ENCODE results near the gene DNAJA4. TPM values are rescaled to one million over a fixed set of nuclear protein-coding genes. Genes with fewer than 3 reads are reported as not detected.
A peak's percentile ranks its signal among the peaks of the same experiment; 100 is the strongest.

DNAJA4 gene
- total RNA-seq, 2 experiments from 2014 or later = 36.3 to 39.6 TPM

DNA sequence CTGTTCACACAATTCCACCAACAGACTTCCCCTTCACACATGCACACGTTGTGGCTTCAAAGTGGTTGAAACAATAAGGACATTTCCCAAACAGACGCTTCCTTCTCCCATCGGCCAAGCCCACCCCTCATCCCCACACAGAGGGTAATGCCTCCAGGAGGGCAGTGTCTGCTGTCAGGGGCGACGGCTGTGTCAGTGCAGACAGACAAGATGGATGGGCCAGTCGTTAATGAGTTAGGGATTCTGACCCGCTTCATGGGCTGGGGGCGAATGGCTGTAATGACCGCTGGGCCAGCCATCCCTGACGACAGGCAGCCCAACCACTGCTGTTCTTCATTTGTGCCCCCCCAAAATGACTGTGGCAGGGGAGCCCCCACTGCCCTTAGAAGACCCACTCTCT, 55.2 kb downstream of the DNAJA4 start:
- no peak overlapping the region for H3K4me3 Mint-ChIP-seq
- no peaks in the 10 kb centered on the region for H3K27me3 Mint-ChIP-seq
- POLR2A ChIA-PET = no interaction called here
- H3K27ac Mint-ChIP-seq = no peak overlapping the region
- no peaks in the 10 kb centered on the region for H3K36me3 Mint-ChIP-seq
- no peaks in the 10 kb centered on the region for H3K9me3 Mint-ChIP-seq
- intact Hi-C loops (cut with micrococcal nuclease) = no loop called here
- CTCF ChIA-PET = no interaction called here
- no peak for DNase-seq
- no peaks in the 10 kb centered on the region for H3K4me1 Mint-ChIP-seq (ENCODE audit: low read depth)

DNA sequence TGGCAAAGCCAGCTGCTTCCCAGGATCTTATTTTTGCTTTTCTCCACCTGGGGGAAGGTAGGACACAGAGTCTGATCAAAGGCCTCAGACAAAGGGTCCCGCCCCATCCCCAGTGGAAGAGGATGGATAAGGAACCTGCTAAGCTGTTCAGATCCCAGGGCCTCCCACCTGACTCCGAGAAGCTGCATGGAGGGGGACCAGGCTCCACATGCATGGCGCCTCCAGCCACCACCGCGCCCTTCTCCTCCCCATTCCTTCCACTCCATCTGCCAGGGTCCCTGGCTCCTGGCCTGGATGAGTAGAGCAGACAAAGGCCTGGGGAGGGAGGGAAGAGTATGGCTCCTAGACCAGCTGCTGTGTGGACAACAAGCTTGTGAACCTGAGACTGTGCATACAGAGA, 55.8 kb downstream of the DNAJA4 start:
- ChIA-PET POLR2A (no interaction called here), CTCF (no interaction called here)
- Mint-ChIP-seq H3K4me1 (ENCODE audit: low read depth) (no peaks in the 10 kb centered on the region), H3K9me3 (no peaks in the 10 kb centered on the region), H3K36me3 (no peaks in the 10 kb centered on the region), H3K27ac (no peak overlapping the region), H3K27me3 (no peaks in the 10 kb centered on the region), H3K4me3 (no peak overlapping the region)
- no peak for DNase-seq
- intact Hi-C loops (cut with micrococcal nuclease) = no loop called here

DNA sequence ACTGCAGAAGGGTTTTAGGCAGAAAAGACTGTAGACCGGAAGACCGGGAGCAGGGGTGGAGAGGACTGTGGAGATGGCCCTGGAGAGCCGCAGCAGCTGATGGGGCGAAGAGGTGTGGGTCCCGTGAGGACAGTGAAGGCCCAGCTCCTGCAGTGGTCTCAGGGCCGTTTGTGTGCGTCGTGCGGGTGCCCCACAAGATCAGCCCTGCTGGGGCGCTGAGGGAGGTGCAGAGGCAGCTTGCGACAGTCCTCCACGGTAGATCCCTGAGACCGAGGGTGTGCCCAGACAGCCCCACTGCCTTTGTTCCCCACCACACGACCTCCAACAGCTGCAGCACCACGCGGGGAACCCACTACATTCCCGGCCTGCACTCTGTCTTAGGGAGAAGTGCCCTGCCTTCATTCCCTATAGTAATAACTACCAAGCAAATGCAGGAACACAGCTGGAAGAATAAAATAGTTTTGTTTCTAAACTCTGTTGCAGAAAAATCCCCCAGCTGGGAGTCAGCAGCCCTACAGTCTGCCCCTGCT, 56.7 kb downstream of the DNAJA4 start:
- H3K36me3 Mint-ChIP-seq = no peaks in the 10 kb centered on the region
- no peak for DNase-seq
- ChIA-PET POLR2A (no interaction called here), CTCF (interaction anchor here (0.6 kb wide), 1 partner anchor 77 kb away, joined by 3 read pairs; no protein-coding TSS in a partner anchor)
- no peaks in the 10 kb centered on the region for H3K9me3 Mint-ChIP-seq
- H3K27me3 Mint-ChIP-seq = no peaks in the 10 kb centered on the region
- intact Hi-C loops (cut with micrococcal nuclease) = no loop called here
- no peak overlapping the region for H3K27ac Mint-ChIP-seq
- no peak overlapping the region for H3K4me3 Mint-ChIP-seq
- H3K4me1 Mint-ChIP-seq (ENCODE audit: low read depth) = no peaks in the 10 kb centered on the region

DNA sequence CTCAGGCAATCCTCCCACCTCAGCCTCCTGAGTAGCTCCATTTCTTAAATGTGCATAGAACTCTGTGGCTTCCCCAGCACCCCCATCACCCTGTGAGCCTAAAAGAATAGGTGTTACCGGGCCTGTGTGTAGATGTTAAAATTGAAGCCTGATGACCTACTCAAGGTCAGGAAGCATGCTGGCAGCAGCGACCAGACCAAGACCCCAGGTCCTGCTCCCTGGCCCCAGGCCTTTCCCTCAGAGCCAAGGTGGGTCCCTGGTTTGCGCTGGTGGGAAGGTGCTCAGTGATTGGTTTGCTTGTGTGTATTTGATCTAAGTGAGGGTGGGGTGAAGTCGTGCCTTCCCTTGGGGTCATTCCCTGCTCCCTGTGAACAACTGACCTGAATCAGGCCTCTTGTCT, 57.4 kb downstream of the DNAJA4 start:
- Mint-ChIP-seq H3K9me3 (no peaks in the 10 kb centered on the region), H3K27ac (no peak overlapping the region), H3K4me3 (no peak overlapping the region), H3K27me3 (no peaks in the 10 kb centered on the region), H3K4me1 (ENCODE audit: low read depth) (no peaks in the 10 kb centered on the region), H3K36me3 (no peaks in the 10 kb centered on the region)
- no peak for DNase-seq
- ChIA-PET POLR2A (no interaction called here), CTCF (no interaction called here)
- intact Hi-C loops (cut with micrococcal nuclease) = no loop called here

DNA sequence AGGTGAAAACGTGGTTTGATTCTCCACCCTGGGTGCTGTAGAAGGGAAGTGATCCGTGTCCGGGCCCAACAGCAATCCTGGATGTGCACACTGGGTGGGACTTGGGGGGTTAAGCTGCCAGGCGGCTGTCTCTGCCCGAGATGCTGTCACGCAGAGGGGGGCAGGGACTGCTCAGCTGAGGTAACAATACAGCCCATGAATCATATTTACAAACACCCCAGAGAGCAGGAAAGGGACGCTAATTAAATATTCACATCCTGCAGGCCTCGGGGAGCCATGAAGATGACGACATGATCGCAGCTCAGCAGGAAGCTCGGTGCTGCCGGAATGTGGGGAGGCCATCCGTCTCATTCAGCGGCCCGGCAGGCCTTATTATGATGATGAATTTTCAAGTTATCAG, 57.9 kb downstream of the DNAJA4 start:
- CTCF ChIA-PET = no interaction called here
- Mint-ChIP-seq H3K27me3 (no peaks in the 10 kb centered on the region), H3K9me3 (no peaks in the 10 kb centered on the region), H3K4me1 (ENCODE audit: low read depth) (no peaks in the 10 kb centered on the region), H3K36me3 (no peaks in the 10 kb centered on the region), H3K27ac (no peak overlapping the region), H3K4me3 (no peak overlapping the region)
- no peak for DNase-seq
- POLR2A ChIA-PET = no interaction called here
- intact Hi-C loops (cut with micrococcal nuclease) = no loop called here

DNA sequence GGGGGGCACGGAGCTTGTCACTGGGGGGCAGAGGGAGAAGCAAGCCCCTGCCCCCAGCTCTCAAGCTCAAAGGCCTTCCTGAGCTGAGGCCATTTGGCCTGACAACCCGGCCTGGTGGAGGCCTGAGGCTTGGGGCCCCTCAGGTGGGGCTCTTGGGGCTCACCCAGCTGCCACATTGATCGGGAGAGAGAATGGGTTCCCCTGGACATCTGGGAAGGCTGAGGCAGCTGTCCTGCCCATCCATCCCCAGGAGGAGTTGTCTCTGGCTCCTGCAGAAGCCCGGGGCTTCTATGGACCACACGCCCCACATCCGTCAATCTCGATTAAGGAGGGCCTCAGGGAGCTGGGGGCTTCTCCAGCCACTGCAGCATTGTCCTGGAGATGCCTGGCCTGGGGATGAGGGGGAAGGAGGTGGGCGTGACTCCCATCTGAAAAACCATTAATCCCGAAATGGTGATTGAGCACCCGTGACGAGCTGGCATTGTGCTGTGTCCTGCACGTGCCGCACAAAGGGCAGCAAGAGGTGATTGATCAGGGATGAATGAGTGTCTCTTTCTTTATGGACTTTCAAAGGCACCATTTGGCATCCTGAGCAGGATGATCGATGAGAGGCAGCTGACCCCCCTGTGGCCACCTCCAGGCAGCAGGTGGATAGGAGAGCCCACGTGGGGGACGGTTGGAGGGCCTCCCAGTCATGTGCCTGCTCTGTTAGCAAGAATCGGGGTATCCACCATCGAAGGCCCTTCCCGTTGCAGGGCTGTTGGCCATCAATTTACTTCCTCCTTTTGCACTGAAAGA, 58.6 kb downstream of the DNAJA4 start:
- no peaks in the 10 kb centered on the region for H3K4me1 Mint-ChIP-seq (ENCODE audit: low read depth)
- CTCF ChIA-PET = no interaction called here
- intact Hi-C loops (cut with micrococcal nuclease) = no loop called here
- no peak overlapping the region for H3K27ac Mint-ChIP-seq
- DNase-seq = no peak
- no peak overlapping the region for H3K4me3 Mint-ChIP-seq
- no peaks in the 10 kb centered on the region for H3K9me3 Mint-ChIP-seq
- no peaks in the 10 kb centered on the region for H3K27me3 Mint-ChIP-seq
- H3K36me3 Mint-ChIP-seq = no peaks in the 10 kb centered on the region
- POLR2A ChIA-PET = no interaction called here

DNA sequence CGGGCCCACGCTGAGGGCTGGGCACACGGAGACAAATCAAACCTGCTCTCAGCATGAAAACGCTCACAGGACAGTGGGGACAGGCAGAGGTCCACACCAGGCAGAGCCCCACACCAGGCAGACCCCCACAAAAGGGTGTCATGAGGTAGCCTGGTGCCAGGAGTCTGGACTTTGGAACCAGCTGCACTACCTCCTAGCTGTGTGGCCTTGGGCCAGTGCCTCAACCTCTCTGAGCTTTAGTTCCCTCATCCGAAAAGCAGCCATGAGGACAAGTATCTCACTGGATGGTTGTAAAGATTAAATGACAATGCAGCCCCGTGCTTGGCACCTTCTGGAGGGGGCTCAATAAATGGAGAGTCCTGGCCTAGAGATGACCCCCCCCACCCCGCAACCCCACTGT, 59.3 kb downstream of the DNAJA4 start:
- Mint-ChIP-seq H3K36me3 (no peaks in the 10 kb centered on the region), H3K27ac (no peak overlapping the region), H3K9me3 (no peaks in the 10 kb centered on the region), H3K27me3 (no peaks in the 10 kb centered on the region), H3K4me3 (no peak overlapping the region), H3K4me1 (ENCODE audit: low read depth) (no peaks in the 10 kb centered on the region)
- no peak for DNase-seq
- POLR2A ChIA-PET = no interaction called here
- CTCF ChIA-PET = interaction anchor here (1.3 kb wide), 1 partner anchor 99 kb away, joined by 4 read pairs; no protein-coding TSS in a partner anchor
- intact Hi-C loops (cut with micrococcal nuclease) = no loop called here

DNA sequence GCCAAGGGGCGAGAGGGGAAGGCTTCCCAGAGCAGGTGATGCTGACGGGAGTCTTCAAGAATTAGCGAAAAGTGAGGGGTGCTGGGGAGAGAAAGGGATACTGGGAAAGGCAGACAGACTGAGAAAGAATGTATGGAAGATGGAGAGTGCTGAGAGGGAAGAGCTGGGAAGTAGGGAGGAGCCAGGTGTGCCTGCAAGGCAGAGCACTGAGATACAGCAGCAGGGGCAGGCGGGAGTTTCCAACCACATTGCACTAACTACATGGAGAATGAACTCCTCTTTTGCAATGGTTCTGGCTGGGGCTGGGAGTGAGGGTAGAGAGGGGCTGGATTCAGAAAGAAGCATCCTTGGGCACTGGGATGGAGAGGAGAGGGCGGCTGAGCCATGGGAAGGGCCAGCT, 59.8 kb downstream of the DNAJA4 start:
- CTCF ChIA-PET = interaction anchor here (1.3 kb wide), 1 partner anchor 99 kb away, joined by 4 read pairs; no protein-coding TSS in a partner anchor
- Mint-ChIP-seq H3K9me3 (no peaks in the 10 kb centered on the region), H3K27ac (no peak overlapping the region), H3K36me3 (no peaks in the 10 kb centered on the region), H3K27me3 (no peaks in the 10 kb centered on the region), H3K4me3 (no peak overlapping the region), H3K4me1 (ENCODE audit: low read depth) (no peaks in the 10 kb centered on the region)
- POLR2A ChIA-PET = no interaction called here
- intact Hi-C loops (cut with micrococcal nuclease) = no loop called here
- no peak for DNase-seq

DNA sequence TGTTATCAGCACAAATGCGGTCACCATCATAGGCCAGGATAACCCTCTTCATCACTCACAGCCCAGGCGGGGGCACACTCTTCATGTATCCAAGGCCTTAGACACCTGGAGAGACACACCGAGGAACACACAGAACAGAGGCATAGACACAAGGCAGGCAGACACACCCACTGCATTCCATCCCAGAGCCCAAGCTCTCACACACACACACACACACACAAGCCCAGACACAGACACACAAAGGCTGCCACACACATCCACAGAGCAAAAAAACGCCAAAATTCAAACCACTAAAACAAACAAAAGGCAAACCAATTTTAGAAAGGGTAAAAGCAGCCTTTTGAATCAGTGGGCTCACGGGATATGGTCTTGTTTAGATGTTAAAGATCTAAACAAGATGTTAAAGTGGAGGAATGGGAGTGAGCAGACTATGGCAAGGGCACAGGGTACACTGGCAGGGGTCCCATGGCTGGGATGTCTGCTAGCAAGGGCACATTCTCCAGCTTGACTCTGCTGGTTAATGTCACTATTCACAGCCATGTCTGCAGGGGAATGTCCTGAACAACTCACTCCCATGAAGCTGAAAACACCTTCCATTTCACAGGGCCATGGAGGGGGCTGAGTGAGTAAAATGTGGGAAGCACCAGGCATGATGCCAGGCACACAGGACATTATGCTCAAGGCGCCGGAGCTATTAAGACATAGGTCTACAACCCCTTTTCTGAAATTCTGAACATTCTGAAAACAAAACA, 60.9 kb downstream of the DNAJA4 start:
- Mint-ChIP-seq H3K27ac (no peak overlapping the region), H3K4me3 (no peak overlapping the region), H3K36me3 (no peaks in the 10 kb centered on the region), H3K4me1 (ENCODE audit: low read depth) (no peaks in the 10 kb centered on the region), H3K27me3 (no peaks in the 10 kb centered on the region), H3K9me3 (no peaks in the 10 kb centered on the region)
- ChIA-PET POLR2A (no interaction called here), CTCF (interaction anchor here (1.3 kb wide), 1 partner anchor 98 kb away, joined by 4 read pairs; no protein-coding TSS in a partner anchor)
- intact Hi-C loops (cut with micrococcal nuclease) = no loop called here
- no peak for DNase-seq

DNA sequence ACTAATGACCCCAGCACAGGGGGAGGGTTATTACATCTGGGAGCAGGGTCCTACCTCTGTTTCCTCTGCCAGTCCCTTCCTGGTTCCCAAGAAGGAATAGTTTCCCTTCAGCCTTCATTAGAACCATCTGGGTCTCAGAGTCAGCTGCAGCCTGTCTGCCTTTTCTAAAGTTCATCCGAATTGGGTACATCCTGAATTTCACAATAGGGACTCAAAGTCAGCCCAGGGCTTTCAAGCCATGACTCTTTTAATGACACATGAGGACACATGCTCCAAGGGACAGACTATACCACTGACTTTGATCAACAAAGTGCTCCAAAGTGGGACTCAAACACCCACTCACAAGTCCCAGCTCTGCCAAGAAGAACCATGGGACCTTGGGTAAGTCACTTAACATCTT, 63.1 kb downstream of the DNAJA4 start:
- no peak overlapping the region for H3K27ac Mint-ChIP-seq
- DNase-seq = no peak
- intact Hi-C loops (cut with micrococcal nuclease) = no loop called here
- no peaks in the 10 kb centered on the region for H3K4me1 Mint-ChIP-seq (ENCODE audit: low read depth)
- H3K9me3 Mint-ChIP-seq = no peaks in the 10 kb centered on the region
- H3K36me3 Mint-ChIP-seq = no peaks in the 10 kb centered on the region
- no peaks in the 10 kb centered on the region for H3K27me3 Mint-ChIP-seq
- CTCF ChIA-PET = interaction anchor here (1.0 kb wide), 1 partner anchor 91 kb away, joined by 3 read pairs; no protein-coding TSS in a partner anchor
- POLR2A ChIA-PET = no interaction called here
- H3K4me3 Mint-ChIP-seq = no peak overlapping the region

DNA sequence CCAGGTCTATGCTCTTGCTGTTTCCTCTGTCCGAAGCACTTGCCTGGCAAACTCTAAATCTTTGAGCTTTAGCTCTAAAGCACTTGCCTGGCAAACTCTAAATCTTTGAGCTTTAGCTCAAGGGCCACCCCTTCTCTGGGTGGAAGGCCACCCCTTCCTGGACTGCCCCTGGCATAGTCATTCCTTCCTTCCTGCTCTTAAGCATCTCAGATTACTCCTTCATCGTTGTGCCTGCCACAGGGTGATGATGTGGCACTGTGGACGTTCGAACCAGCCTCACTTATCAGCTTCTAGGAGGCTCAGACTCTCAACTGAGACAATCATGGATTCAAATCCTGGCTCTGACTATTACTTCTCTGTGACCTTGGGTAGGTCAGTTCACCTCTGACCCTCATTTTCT, 65.3 kb downstream of the DNAJA4 start:
- POLR2A ChIA-PET = no interaction called here
- CTCF ChIA-PET = interaction anchor here (0.6 to 1.0 kb wide), 2 partner anchors 93 to 135 kb away, joined by 3 to 5 read pairs; no protein-coding TSS in a partner anchor
- DNase-seq = peak; percentile 22
- Mint-ChIP-seq H3K27me3 (no peaks in the 10 kb centered on the region), H3K4me1 (ENCODE audit: low read depth) (no peaks in the 10 kb centered on the region), H3K27ac (no peak overlapping the region), H3K9me3 (no peaks in the 10 kb centered on the region), H3K36me3 (no peaks in the 10 kb centered on the region), H3K4me3 (no peak overlapping the region)
- intact Hi-C loops (cut with micrococcal nuclease) = no loop called here
